GM18907 (cell line): ENCODE results near the gene NES.

Source experiments
- ATAC-seq: cut with Tn5 transposase; IDR thresholded peaks from one replicate; pipeline ENCODE4 v1.9.1; 2021; ENCODE audit warnings: mild to moderate bottlenecking, moderate library complexity; ENCODE audit not compliant: unreplicated experiment

The NES gene

GRCh38 chr1:156676820-156677615 lies at the start of gene NES:
Gene NES (minus strand): TSS chr1:156677407. CDS start chr1:156677264, 143 bp downstream.
- no peak for ATAC-seq

GRCh38 chr1:156726549-156727226 lies 49.5 kb upstream of the NES start:
- no peak for ATAC-seq

GRCh38 chr1:156725683-156726280 lies 48.6 kb upstream of the NES start:
- peak; percentile 31 for ATAC-seq

- ATAC-seq, result no peak
Observed at GRCh38 chr1:156721535-156721934, 44.3 kb upstream of the NES start.

GRCh38 chr1:156721131-156721530 lies 43.9 kb upstream of the NES start:
- ATAC-seq, result no peak

- ATAC-seq, result no peak
Observed at GRCh38 chr1:156717351-156717750, 40.1 kb upstream of the NES start.

- ATAC-seq, result no peak
Observed at GRCh38 chr1:156714830-156715229, 37.6 kb upstream of the NES start.

- ATAC-seq, result no peak
Observed at GRCh38 chr1:156712626-156713025, 35.4 kb upstream of the NES start.

GRCh38 chr1:156711011-156711817 lies 34.0 kb upstream of the NES start:
- ATAC-seq, result no peak

GRCh38 chr1:156709757-156710489 lies 32.7 kb upstream of the NES start:
- no peak for ATAC-seq

GRCh38 chr1:156709031-156709430 lies 31.8 kb upstream of the NES start:
- no peak for ATAC-seq

- ATAC-seq, result no peak
Observed at GRCh38 chr1:156708218-156708661, 31.0 kb upstream of the NES start.

GRCh38 chr1:156707417-156708217 lies 30.4 kb upstream of the NES start:
- no peak for ATAC-seq

GRCh38 chr1:156706657-156707416 lies 29.6 kb upstream of the NES start:
- no peak for ATAC-seq

- no peak for ATAC-seq
Observed at GRCh38 chr1:156705918-156706656, 28.9 kb upstream of the NES start.

- ATAC-seq, result no peak
Observed at GRCh38 chr1:156705321-156705917, 28.2 kb upstream of the NES start, which contains the start of gene CRABP2. Gene CRABP2 (minus strand): TSS chr1:156705583. CDS start chr1:156705446, 137 bp downstream.

- no peak for ATAC-seq
Observed at GRCh38 chr1:156704930-156705320, 27.7 kb upstream of the NES start.
